ENCODE results near the gene UNC80.

Gene UNC80

DNA sequence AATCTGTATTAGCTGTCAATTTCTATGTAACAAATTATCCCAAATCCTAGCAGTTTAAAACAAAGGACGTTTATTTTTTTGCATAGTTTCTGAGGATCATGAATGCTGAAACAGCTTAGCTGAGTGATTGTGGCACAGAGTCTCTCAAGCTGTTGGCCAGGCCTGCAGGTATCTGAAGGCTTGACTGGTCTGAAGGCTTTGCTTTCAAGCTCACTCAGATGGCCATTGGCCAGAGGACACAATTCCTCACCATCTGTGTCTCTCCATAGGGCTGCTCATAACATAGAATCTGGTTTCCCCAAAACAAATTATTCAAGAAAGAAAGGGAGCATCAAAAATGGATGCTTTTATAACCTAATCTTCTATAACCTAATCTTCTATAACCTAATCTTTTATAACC, 33.7 kb downstream of the UNC80 start:
- no peak for DNase-seq (ENCODE audit: low read depth)
- H3K4me3 ChIP-seq (ENCODE audit: low read length) = no peak overlapping the region
- TF ChIP-seq, protein P1, sequence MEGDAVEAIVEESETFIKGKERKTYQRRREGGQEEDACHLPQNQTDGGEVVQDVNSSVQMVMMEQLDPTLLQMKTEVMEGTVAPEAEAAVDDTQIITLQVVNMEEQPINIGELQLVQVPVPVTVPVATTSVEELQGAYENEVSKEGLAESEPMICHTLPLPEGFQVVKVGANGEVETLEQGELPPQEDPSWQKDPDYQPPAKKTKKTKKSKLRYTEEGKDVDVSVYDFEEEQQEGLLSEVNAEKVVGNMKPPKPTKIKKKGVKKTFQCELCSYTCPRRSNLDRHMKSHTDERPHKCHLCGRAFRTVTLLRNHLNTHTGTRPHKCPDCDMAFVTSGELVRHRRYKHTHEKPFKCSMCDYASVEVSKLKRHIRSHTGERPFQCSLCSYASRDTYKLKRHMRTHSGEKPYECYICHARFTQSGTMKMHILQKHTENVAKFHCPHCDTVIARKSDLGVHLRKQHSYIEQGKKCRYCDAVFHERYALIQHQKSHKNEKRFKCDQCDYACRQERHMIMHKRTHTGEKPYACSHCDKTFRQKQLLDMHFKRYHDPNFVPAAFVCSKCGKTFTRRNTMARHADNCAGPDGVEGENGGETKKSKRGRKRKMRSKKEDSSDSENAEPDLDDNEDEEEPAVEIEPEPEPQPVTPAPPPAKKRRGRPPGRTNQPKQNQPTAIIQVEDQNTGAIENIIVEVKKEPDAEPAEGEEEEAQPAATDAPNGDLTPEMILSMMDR (IDR thresholded peaks at IDR 0.05; ENCODE audit: insufficient read depth, low read depth, low read length, missing control alignments) = no peak

- TF ChIP-seq, protein P1 (IDR thresholded peaks at IDR 0.05; ENCODE audit: insufficient read depth, low read depth, low read length, missing control alignments) = no peak
- no peak for DNase-seq (ENCODE audit: low read depth)
- no peak overlapping the region for H3K4me3 ChIP-seq (ENCODE audit: low read length)
Measured at GRCh38 chr2:209806318-209806717, 34.7 kb downstream of the UNC80 start.

GRCh38 chr2:209808521-209808920, 36.9 kb downstream of the UNC80 start:
- TF ChIP-seq, protein P1 (IDR thresholded peaks at IDR 0.05; ENCODE audit: insufficient read depth, low read depth, low read length, missing control alignments) = no peak
- no peak for DNase-seq (ENCODE audit: low read depth)
- no peak overlapping the region for H3K4me3 ChIP-seq (ENCODE audit: low read length)

DNA sequence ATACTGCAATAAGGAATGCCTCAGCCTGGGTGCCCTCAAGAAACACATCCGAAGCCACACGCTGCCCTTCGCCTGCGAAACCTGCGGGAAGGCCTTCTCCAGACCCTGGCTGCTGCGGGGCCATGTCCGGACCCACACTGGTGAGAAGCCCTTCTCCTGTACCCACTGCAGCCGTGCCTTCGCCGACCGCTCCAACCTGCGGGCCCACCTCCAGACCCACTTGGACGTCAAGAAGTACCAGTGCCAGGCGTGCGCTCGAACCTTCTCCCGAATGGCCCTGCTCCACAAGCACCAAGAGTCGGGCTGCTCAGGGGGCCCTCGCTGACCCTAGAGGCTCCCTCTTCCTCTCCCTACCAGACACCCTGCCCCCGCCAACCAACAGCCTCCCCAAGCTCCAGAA, 37.6 kb downstream of the UNC80 start:
- no peak overlapping the region for H3K4me3 ChIP-seq (ENCODE audit: low read length)
- TF ChIP-seq, protein P1 (IDR thresholded peaks at IDR 0.05; ENCODE audit: insufficient read depth, low read depth, low read length, missing control alignments) = no peak
- DNase-seq (ENCODE audit: low read depth) = no peak

- H3K4me3 ChIP-seq (ENCODE audit: low read length) = no peak overlapping the region
- TF ChIP-seq, protein P1 (IDR thresholded peaks at IDR 0.05; ENCODE audit: insufficient read depth, low read depth, low read length, missing control alignments) = no peak
- no peak for DNase-seq (ENCODE audit: low read depth)
Measured at GRCh38 chr2:209817844-209818271, 46.2 kb downstream of the UNC80 start.

DNA sequence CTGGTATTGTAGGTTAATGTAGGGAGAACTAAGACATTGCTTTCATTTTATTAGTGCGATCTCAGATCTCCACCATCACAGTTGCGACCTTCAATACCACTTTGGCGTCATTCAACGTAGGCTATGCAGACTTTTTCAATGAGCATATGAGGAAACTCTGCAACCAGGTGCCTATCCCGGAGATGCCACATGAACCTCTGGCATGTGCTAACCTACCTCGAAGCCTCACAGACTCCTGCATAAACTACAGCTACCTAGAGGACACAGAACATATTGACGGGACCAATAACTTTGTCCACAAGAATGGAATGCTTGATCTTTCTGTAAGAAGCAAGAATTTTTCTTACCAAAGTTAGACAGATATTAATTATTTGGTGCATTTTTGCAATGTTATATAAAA, 47.3 kb downstream of the UNC80 start:
- DNase-seq (ENCODE audit: low read depth) = no peak
- TF ChIP-seq, protein P1 (IDR thresholded peaks at IDR 0.05; ENCODE audit: insufficient read depth, low read depth, low read length, missing control alignments) = no peak
- H3K4me3 ChIP-seq (ENCODE audit: low read length) = no peak overlapping the region

DNA sequence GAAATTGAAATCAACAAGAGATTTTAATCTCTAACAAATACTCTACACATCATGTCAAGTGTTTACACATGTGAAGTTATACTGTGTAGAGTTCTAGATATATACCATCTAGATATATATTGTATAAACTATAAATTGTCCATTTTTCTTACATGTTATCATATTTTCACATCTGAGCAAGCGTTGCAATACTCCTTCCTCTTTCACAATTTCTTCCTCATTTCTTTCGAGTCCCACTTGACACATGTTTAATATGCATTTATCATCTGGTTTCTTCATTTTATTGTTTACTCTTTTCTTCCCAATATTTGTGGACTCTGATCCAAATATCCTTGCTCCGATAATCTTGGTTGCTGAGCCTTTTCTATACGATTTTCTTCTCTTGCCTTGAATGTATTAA, 50.2 kb downstream of the UNC80 start:
- no peak for DNase-seq (ENCODE audit: low read depth)
- TF ChIP-seq, protein P1 (IDR thresholded peaks at IDR 0.05; ENCODE audit: insufficient read depth, low read depth, low read length, missing control alignments) = no peak
- no peak overlapping the region for H3K4me3 ChIP-seq (ENCODE audit: low read length)

Measured in epithelial cell of esophagus (primary cell).